T-helper 1 cell treated with Interleukin-12 subunit alpha and Interleukin-12 subunit beta and Interleukin-4 antibody, amounts not matched to agents 30 μg/mL and 1 μg/mL, for 36 hours (primary cell): ENCODE results near the gene KIF26A.

Experiments used
- H3K27ac Mint-ChIP-seq: one replicate; pipeline ENCODE4 v1.8.0; 2021; ENCODE audit warnings: mild to moderate bottlenecking, mixed read lengths
- H3K27me3 Mint-ChIP-seq: one replicate; pipeline ENCODE4 v1.8.0; 2021; ENCODE audit warnings: low read depth, mixed read lengths
- H3K36me3 Mint-ChIP-seq: one replicate; pipeline ENCODE4 v1.8.0; 2021; ENCODE audit warnings: low read depth, mixed read lengths
- H3K4me1 Mint-ChIP-seq: one replicate; pipeline ENCODE4 v1.8.0; 2021; ENCODE audit warnings: low read depth, mixed read lengths
- H3K4me3 Mint-ChIP-seq: one replicate; pipeline ENCODE4 v1.8.0; 2021; ENCODE audit warnings: mild to moderate bottlenecking, moderate library complexity, mixed read lengths
- H3K9me3 Mint-ChIP-seq: one replicate; pipeline ENCODE4 v1.8.0; 2021; ENCODE audit warnings: mixed read lengths

KIF26A gene

GRCh38 chr14:104115131-104115600, 23.2 kb upstream of the KIF26A start:
- H3K36me3 Mint-ChIP-seq, result no peaks in the 10 kb centered on the region
- H3K4me1 Mint-ChIP-seq, result no peaks in the 10 kb centered on the region
- H3K4me3 Mint-ChIP-seq, result no peak overlapping the region
- H3K27me3 Mint-ChIP-seq, result peaks cover 21% of the 10 kb centered on the region
- H3K27ac Mint-ChIP-seq, result no peak overlapping the region
- no peaks in the 10 kb centered on the region for H3K9me3 Mint-ChIP-seq

GRCh38 chr14:104115691-104116287, 22.6 kb upstream of the KIF26A start:
- H3K4me3 Mint-ChIP-seq, result no peak overlapping the region
- no peaks in the 10 kb centered on the region for H3K36me3 Mint-ChIP-seq
- H3K9me3 Mint-ChIP-seq, result no peaks in the 10 kb centered on the region
- H3K27ac Mint-ChIP-seq, result no peak overlapping the region
- no peaks in the 10 kb centered on the region for H3K4me1 Mint-ChIP-seq
- H3K27me3 Mint-ChIP-seq, result peaks cover 25% of the 10 kb centered on the region

GRCh38 chr14:104116288-104116755, 22.1 kb upstream of the KIF26A start:
- H3K4me3 Mint-ChIP-seq, result no peak overlapping the region
- no peaks in the 10 kb centered on the region for H3K4me1 Mint-ChIP-seq
- no peak overlapping the region for H3K27ac Mint-ChIP-seq
- peaks cover 30% of the 10 kb centered on the region for H3K27me3 Mint-ChIP-seq
- H3K36me3 Mint-ChIP-seq, result no peaks in the 10 kb centered on the region
- H3K9me3 Mint-ChIP-seq, result no peaks in the 10 kb centered on the region

- H3K36me3 Mint-ChIP-seq, result no peaks in the 10 kb centered on the region
- H3K4me3 Mint-ChIP-seq, result no peak overlapping the region
- no peaks in the 10 kb centered on the region for H3K9me3 Mint-ChIP-seq
- peaks cover 32% of the 10 kb centered on the region for H3K27me3 Mint-ChIP-seq
- H3K4me1 Mint-ChIP-seq, result no peaks in the 10 kb centered on the region
- no peak overlapping the region for H3K27ac Mint-ChIP-seq
Observed at GRCh38 chr14:104116756-104117340, 21.5 kb upstream of the KIF26A start.

GRCh38 chr14:104117341-104118005, 20.9 kb upstream of the KIF26A start:
- no peak overlapping the region for H3K27ac Mint-ChIP-seq
- H3K4me1 Mint-ChIP-seq, result no peaks in the 10 kb centered on the region

GRCh38 chr14:104118006-104118844, 20.2 kb upstream of the KIF26A start:
- Mint-ChIP-seq H3K9me3 (no peaks in the 10 kb centered on the region), H3K4me3 (no peak overlapping the region), H3K36me3 (no peaks in the 10 kb centered on the region), H3K27ac (no peak overlapping the region), H3K27me3 (peaks cover 37% of the 10 kb centered on the region), H3K4me1 (no peaks in the 10 kb centered on the region)

More at GRCh38 chr14:104117341-104118005, 20.9 kb upstream of the KIF26A start:
- no peaks in the 10 kb centered on the region for H3K9me3 Mint-ChIP-seq
- H3K36me3 Mint-ChIP-seq, result no peaks in the 10 kb centered on the region
- H3K4me3 Mint-ChIP-seq, result no peak overlapping the region
- H3K27me3 Mint-ChIP-seq, result peaks cover 34% of the 10 kb centered on the region

- Mint-ChIP-seq H3K9me3 (peaks cover 4% of the 10 kb centered on the region), H3K4me1 (no peaks in the 10 kb centered on the region), H3K27me3 (peaks cover 39% of the 10 kb centered on the region), H3K27ac (no peak overlapping the region), H3K36me3 (no peaks in the 10 kb centered on the region), H3K4me3 (no peak overlapping the region)
Observed at GRCh38 chr14:104119119-104119487, 19.3 kb upstream of the KIF26A start.

GRCh38 chr14:104119488-104120251, 18.7 kb upstream of the KIF26A start:
- Mint-ChIP-seq H3K4me3 (no peak overlapping the region), H3K4me1 (no peaks in the 10 kb centered on the region), H3K36me3 (no peaks in the 10 kb centered on the region), H3K27me3 (peaks cover 41% of the 10 kb centered on the region), H3K27ac (no peak overlapping the region), H3K9me3 (peaks cover 6% of the 10 kb centered on the region)

GRCh38 chr14:104120281-104120741, 18.1 kb upstream of the KIF26A start:
- Mint-ChIP-seq H3K27me3 (peaks cover 42% of the 10 kb centered on the region), H3K36me3 (no peaks in the 10 kb centered on the region), H3K27ac (no peak overlapping the region), H3K4me1 (no peaks in the 10 kb centered on the region), H3K4me3 (no peak overlapping the region), H3K9me3 (peaks cover 6% of the 10 kb centered on the region)

GRCh38 chr14:104121142-104121541, 17.2 kb upstream of the KIF26A start:
- no peak overlapping the region for H3K4me3 Mint-ChIP-seq
- peaks cover 6% of the 10 kb centered on the region for H3K9me3 Mint-ChIP-seq
- H3K27me3 Mint-ChIP-seq, result peaks cover 35% of the 10 kb centered on the region
- H3K27ac Mint-ChIP-seq, result no peak overlapping the region
- no peaks in the 10 kb centered on the region for H3K36me3 Mint-ChIP-seq
- no peaks in the 10 kb centered on the region for H3K4me1 Mint-ChIP-seq

GRCh38 chr14:104123879-104124278, 14.5 kb upstream of the KIF26A start:
- Mint-ChIP-seq H3K27me3 (peaks cover 27% of the 10 kb centered on the region), H3K4me1 (no peaks in the 10 kb centered on the region), H3K27ac (no peak overlapping the region), H3K4me3 (no peak overlapping the region), H3K9me3 (peaks cover 9% of the 10 kb centered on the region), H3K36me3 (no peaks in the 10 kb centered on the region)

- Mint-ChIP-seq H3K4me1 (no peaks in the 10 kb centered on the region), H3K27me3 (peaks cover 31% of the 10 kb centered on the region), H3K4me3 (no peak overlapping the region), H3K36me3 (peaks cover 2% of the 10 kb centered on the region), H3K27ac (no peak overlapping the region), H3K9me3 (peaks cover 19% of the 10 kb centered on the region)
Observed at GRCh38 chr14:104125011-104125410, 13.4 kb upstream of the KIF26A start.

- Mint-ChIP-seq H3K27me3 (peaks cover 19% of the 10 kb centered on the region), H3K27ac (no peak overlapping the region)
Observed at GRCh38 chr14:104126753-104127152, 11.6 kb upstream of the KIF26A start.

GRCh38 chr14:104128981-104129380, 9.4 kb upstream of the KIF26A start:
- Mint-ChIP-seq H3K36me3 (peaks cover 2% of the 10 kb centered on the region), H3K4me3 (no peak overlapping the region), H3K27ac (no peak overlapping the region), H3K27me3 (peaks cover 19% of the 10 kb centered on the region), H3K9me3 (peaks cover 21% of the 10 kb centered on the region), H3K4me1 (no peaks in the 10 kb centered on the region)

More at GRCh38 chr14:104126753-104127152, 11.6 kb upstream of the KIF26A start:
- Mint-ChIP-seq H3K36me3 (peaks cover 2% of the 10 kb centered on the region), H3K9me3 (peaks cover 24% of the 10 kb centered on the region), H3K4me3 (no peak overlapping the region), H3K4me1 (no peaks in the 10 kb centered on the region)
